Stimulated activated CD4-positive, alpha-beta T cell treated with anti-CD3 and anti-CD28 coated beads, Interleukin-4, amount 100 ng/mL, for 1 hour (primary cell): ENCODE results near the gene CRELD2.

Experiments used
- DNase-seq: peaks from one replicate; pipeline ENCODE4 v3.0.0-alpha.2; 2020

CRELD2 gene

GRCh38 chr22:49959782-49960158 is 41.3 kb downstream of the CRELD2 start:
- DNase-seq: peak; percentile 48

GRCh38 chr22:49960159-49961004 is 41.9 kb downstream of the CRELD2 start, which contains the start of gene PIM3:
Gene PIM3, plus strand, starts transcription at chr22:49960772. Its CDS starts 176 bp downstream, at chr22:49960948.
- peak; percentile 91 for DNase-seq

GRCh38 chr22:49961005-49961600 is 42.7 kb downstream of the CRELD2 start:
- peak; percentile 49 for DNase-seq

GRCh38 chr22:49961601-49962011 is 43.2 kb downstream of the CRELD2 start:
- DNase-seq: no peak

- peak; percentile 89 for DNase-seq
Observed at GRCh38 chr22:49962012-49962750, 43.7 kb downstream of the CRELD2 start.

GRCh38 chr22:49962751-49963646 is 44.6 kb downstream of the CRELD2 start:
- peak; percentile 30 for DNase-seq

- DNase-seq: peak; percentile 4
Observed at GRCh38 chr22:49963647-49964026, 45.2 kb downstream of the CRELD2 start.

- peak; percentile 18 for DNase-seq
Observed at GRCh38 chr22:49964136-49965090, 46.0 kb downstream of the CRELD2 start.

GRCh38 chr22:49965091-49966040 is 46.9 kb downstream of the CRELD2 start:
- DNase-seq: peak; percentile 25

GRCh38 chr22:49966041-49966773 is 47.8 kb downstream of the CRELD2 start:
- peak; percentile 23 for DNase-seq

- peak; percentile 27 for DNase-seq
Observed at GRCh38 chr22:49966774-49967705, 48.6 kb downstream of the CRELD2 start.

GRCh38 chr22:49967706-49968208 is 49.3 kb downstream of the CRELD2 start:
- peak; percentile 10 for DNase-seq

- peak; percentile 6 for DNase-seq
Observed at GRCh38 chr22:49968313-49968830, 49.9 kb downstream of the CRELD2 start.

- peak; percentile 1 for DNase-seq
Observed at GRCh38 chr22:49968831-49969661, 50.6 kb downstream of the CRELD2 start.

GRCh38 chr22:49969751-49970527 is 51.5 kb downstream of the CRELD2 start:
- DNase-seq: peak; percentile 5
